ENCODE data around the gene RAD50.

- TF ChIP-seq EZH2phosphoT487 (IDR thresholded peaks at IDR 0.05) (no peak), CTCF (IDR thresholded peaks at IDR 0.05) (no peak), EZH2 (IDR thresholded peaks at IDR 0.05) (peak; percentile 42)
Observed at GRCh38 chr5:132556763-132557477, at the start of gene RAD50.
